ENCODE results near the gene APP.

The APP gene

DNA sequence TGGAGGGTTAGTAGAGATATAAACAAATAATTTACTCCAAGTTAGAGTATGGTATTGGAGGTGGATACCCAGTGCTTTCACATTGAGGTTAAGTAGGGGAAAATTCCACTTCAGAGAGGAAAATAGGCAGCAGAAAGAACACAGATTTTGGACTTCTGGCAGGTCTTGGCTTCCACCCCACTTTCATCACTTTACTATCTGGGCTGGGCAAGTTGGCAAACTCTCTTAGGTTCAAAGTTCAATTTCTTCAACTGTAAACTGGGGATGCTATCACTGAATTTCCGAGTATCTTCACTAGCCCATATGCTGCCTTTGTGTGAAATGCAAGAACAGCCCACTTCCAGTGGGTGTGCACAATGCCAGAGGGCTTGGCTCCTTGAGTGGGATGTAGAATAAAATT lies 220.9 kb downstream of the APP start:
- no peak overlapping the region for H3K4me3 ChIP-seq (ENCODE audit: low read depth, low read length)
- TF ChIP-seq, protein P1, sequence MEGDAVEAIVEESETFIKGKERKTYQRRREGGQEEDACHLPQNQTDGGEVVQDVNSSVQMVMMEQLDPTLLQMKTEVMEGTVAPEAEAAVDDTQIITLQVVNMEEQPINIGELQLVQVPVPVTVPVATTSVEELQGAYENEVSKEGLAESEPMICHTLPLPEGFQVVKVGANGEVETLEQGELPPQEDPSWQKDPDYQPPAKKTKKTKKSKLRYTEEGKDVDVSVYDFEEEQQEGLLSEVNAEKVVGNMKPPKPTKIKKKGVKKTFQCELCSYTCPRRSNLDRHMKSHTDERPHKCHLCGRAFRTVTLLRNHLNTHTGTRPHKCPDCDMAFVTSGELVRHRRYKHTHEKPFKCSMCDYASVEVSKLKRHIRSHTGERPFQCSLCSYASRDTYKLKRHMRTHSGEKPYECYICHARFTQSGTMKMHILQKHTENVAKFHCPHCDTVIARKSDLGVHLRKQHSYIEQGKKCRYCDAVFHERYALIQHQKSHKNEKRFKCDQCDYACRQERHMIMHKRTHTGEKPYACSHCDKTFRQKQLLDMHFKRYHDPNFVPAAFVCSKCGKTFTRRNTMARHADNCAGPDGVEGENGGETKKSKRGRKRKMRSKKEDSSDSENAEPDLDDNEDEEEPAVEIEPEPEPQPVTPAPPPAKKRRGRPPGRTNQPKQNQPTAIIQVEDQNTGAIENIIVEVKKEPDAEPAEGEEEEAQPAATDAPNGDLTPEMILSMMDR (IDR thresholded peaks at IDR 0.05; ENCODE audit: control insufficient read depth, extremely low read depth, insufficient read depth) = no peak
- no peak for DNase-seq (ENCODE audit: low read depth)

DNA sequence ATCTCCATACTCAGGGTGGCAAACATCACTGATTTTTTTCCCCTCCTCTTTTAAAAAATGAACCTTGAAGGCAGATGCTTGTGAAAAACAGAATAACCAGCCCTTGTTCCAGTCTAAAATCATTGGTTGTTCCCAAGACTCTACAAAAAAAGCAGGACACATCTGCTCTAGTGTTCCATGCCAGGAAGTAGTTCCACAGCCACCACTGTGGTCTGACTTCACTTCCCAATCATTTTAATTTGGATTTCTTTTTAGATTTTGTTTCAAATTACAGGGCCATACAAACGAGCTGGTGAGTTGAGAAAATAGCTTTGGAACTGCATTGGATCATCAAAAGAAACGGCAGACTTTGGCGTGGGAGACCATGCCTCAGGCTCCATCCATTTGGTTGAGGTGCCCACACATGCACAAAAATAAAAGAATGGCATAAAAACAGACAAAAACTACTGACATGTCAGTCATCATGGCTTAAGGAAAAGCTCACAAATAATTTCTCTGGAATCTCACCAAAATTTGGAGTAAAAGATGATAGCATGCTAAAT lies 225.8 kb downstream of the APP start:
- H3K4me3 ChIP-seq (ENCODE audit: low read depth, low read length) = no peak overlapping the region
- no peak for DNase-seq (ENCODE audit: low read depth)
- TF ChIP-seq, protein P1 (IDR thresholded peaks at IDR 0.05; ENCODE audit: control insufficient read depth, extremely low read depth, insufficient read depth) = no peak

DNA sequence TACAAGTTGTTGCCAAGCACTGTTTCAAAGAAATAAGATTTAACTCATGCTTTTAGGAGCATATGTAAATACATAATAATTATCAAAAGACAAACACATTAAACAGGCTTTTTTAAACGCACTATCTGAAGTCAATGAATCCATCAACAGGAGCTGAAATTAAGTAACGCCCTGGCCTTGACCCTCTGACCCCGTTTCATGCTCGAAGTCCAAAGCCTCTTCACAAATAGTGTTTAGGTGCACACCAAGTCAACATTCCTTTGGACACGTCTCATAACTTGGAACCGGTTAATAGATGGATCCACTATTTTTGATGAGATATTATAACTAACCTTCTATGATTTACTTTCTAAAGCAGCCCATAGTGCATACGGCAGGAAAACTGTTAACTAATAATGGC lies 226.5 kb downstream of the APP start:
- DNase-seq (ENCODE audit: low read depth) = no peak
- TF ChIP-seq, protein P1 (IDR thresholded peaks at IDR 0.05; ENCODE audit: control insufficient read depth, extremely low read depth, insufficient read depth) = no peak
- H3K4me3 ChIP-seq (ENCODE audit: low read depth, low read length) = no peak overlapping the region

DNA sequence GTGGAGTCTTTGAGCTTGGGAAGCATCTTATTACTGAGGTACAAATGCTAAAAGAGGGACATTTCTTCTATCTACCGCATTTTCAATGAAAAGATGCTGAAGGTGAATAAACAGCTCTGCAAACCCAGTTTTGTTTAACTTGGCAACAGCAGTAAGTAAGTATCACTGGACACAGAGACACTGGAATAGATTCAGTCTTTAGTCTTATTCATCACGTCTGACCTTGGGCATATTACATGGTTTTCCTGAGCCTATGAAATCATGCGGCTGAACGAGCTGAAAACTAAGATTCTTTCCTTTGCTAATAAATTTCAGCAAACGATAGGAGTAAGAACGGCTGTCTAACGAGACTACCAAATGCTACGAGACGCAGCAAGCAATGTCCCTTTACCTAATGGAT lies 228.4 kb downstream of the APP start:
- H3K4me3 ChIP-seq (ENCODE audit: low read depth, low read length) = no peak overlapping the region
- DNase-seq (ENCODE audit: low read depth) = peak; percentile 30
- TF ChIP-seq, protein P1 (IDR thresholded peaks at IDR 0.05; ENCODE audit: control insufficient read depth, extremely low read depth, insufficient read depth) = no peak

DNA sequence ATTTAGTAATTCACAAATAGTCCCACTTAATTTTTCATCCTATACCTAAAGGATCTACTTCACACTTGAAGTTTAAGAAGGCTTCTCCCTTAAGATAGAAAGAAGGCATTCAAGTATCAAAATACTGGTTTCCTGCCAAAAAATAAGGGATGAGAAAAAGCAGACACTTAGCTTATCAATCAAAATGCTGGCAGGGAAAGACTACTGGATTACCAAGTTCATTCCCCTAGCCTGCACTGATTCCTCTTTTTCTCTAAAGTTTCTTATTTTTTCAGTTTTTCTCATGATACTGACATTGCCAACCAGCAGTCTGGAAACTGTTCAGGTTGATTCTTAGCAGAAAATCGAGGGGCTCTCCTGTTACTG lies 231.2 kb downstream of the APP start:
- DNase-seq (ENCODE audit: low read depth) = no peak
- H3K4me3 ChIP-seq (ENCODE audit: low read depth, low read length) = no peak overlapping the region
- TF ChIP-seq, protein P1 (IDR thresholded peaks at IDR 0.05; ENCODE audit: control insufficient read depth, extremely low read depth, insufficient read depth) = no peak

DNA sequence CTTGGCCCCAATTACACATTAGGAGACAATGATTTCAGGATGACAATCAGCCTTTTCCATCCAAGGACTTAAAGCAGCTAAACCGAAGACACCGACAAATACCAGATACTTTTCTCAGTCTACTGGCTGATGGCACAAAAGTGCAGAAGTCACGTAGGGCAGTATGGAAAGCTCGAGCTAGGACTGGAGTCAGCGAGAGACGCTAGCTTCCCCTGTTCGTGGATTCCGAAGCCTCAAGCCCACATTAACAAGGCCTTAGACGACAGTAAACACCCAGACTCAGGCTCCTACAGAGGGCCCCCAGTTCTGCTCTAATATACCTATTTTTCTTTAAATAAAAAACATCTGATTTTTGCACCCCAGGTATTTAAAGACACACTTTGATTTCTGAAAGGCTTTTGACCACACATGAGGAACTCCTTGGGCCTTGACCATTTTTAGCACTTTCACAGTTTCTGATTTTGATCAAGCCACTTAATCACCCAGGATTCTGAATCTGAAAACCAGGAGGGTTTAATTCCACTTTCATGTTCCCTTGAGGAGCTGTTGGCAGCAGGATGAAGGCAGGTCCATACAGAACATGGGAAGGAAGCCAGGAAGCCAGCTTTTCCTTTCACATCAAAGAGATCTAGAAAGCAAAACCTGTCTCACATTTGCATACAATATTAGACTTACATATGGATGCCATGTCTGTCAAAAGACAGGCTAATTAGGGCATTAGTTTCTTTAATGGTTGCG lies 231.7 kb downstream of the APP start:
- DNase-seq (ENCODE audit: low read depth) = no peak
- no peak overlapping the region for H3K4me3 ChIP-seq (ENCODE audit: low read depth, low read length)
- TF ChIP-seq, protein P1 (IDR thresholded peaks at IDR 0.05; ENCODE audit: control insufficient read depth, extremely low read depth, insufficient read depth) = no peak

DNA sequence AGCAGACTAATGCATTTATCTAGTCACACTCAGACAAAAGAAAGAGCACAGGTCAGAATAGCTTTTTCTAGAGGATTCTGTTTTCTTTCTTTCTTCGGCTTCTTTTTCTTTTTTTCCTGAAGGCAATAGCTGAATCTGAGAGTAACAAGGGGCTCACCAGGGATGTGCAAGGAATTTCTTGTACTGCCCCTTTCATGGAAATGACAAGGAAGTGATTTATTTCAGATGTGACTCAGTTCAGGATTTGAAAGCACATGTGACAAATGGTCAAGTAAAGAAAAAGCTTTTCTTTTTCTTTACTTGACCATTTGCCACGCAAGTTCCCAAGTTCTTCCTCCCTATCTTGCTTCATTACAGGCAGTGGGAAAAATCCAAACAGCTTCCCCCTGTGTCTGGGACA lies 233.8 kb downstream of the APP start:
- DNase-seq (ENCODE audit: low read depth) = no peak

More for the DNA sequence above, 233.8 kb downstream of the APP start:
- no peak overlapping the region for H3K4me3 ChIP-seq (ENCODE audit: low read depth, low read length)
- TF ChIP-seq, protein P1 (IDR thresholded peaks at IDR 0.05; ENCODE audit: control insufficient read depth, extremely low read depth, insufficient read depth) = no peak
